Measurements from ENCODE around the gene SLC12A8. TPM values are rescaled to one million over a fixed set of nuclear protein-coding genes. Genes with fewer than 3 reads are reported as not detected.

The SLC12A8 gene
- total and polyA plus RNA-seq, 10 of the 15 experiments (the other 5 are each of a cell fraction or from before 2014, with no cell fraction given), result 2.5 to 71.6 (median 50.1) TPM

DNA sequence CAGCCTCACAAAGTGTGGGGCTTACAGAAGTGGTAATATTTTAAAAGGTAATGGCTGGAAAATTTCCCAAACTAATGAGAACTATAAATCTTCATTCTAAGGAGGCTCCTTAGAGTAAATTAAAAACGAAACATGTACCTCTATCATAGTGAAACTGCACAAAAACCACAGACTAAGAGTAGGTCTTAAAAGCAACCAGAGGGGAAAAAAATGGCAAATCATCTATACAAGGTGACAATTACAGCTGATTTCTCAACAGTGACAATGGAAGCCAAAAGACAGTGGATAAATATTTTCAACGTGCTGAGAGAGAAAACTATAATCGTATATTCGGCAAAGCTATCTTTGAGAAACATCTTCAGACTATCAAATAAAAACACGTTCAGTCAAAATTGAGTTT, 177.3 kb downstream of the SLC12A8 start (continued):
- TF ChIP-seq, protein P1, sequence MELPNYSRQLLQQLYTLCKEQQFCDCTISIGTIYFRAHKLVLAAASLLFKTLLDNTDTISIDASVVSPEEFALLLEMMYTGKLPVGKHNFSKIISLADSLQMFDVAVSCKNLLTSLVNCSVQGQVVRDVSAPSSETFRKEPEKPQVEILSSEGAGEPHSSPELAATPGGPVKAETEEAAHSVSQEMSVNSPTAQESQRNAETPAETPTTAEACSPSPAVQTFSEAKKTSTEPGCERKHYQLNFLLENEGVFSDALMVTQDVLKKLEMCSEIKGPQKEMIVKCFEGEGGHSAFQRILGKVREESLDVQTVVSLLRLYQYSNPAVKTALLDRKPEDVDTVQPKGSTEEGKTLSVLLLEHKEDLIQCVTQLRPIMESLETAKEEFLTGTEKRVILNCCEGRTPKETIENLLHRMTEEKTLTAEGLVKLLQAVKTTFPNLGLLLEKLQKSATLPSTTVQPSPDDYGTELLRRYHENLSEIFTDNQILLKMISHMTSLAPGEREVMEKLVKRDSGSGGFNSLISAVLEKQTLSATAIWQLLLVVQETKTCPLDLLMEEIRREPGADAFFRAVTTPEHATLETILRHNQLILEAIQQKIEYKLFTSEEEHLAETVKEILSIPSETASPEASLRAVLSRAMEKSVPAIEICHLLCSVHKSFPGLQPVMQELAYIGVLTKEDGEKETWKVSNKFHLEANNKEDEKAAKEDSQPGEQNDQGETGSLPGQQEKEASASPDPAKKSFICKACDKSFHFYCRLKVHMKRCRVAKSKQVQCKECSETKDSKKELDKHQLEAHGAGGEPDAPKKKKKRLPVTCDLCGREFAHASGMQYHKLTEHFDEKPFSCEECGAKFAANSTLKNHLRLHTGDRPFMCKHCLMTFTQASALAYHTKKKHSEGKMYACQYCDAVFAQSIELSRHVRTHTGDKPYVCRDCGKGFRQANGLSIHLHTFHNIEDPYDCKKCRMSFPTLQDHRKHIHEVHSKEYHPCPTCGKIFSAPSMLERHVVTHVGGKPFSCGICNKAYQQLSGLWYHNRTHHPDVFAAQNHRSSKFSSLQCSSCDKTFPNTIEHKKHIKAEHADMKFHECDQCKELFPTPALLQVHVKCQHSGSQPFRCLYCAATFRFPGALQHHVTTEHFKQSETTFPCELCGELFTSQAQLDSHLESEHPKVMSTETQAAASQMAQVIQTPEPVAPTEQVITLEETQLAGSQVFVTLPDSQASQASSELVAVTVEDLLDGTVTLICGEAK (IDR thresholded peaks at IDR 0.05; ENCODE audit: borderline replicate concordance), result no peak
- TF ChIP-seq ASH2L (IDR thresholded peaks at IDR 0.05; ENCODE audit: borderline replicate concordance, low read depth) (no peak), TCF7 (IDR thresholded peaks at IDR 0.05; ENCODE audit: borderline replicate concordance) (peak; percentile 67; the same call in 1 of the 2 replicates), JUND (IDR thresholded peaks at IDR 0.05; ENCODE audit: low read depth, low read length) (no peak), ZNF274 (IDR thresholded peaks at IDR 0.05; ENCODE audit: insufficient read depth, insufficient read length) (no peak), PML (IDR thresholded peaks at IDR 0.05; ENCODE audit: low read length) (peak; percentile 80), FOXK2 (IDR thresholded peaks at IDR 0.05) (no peak), EGR1 (IDR thresholded peaks at IDR 0.05; ENCODE audit: borderline replicate concordance in 1 of 2, low read depth in 2 of 2, low read length in 2 of 2) (no peak), IRF4 (IDR thresholded peaks at IDR 0.05; ENCODE audit: low read depth, low read length) (peak; percentile 83), IKZF1 (conservative IDR thresholded peaks at IDR 0.05) (peak; percentile 60), JUNB (IDR thresholded peaks at IDR 0.05) (peak; percentile 93), MYB (IDR thresholded peaks at IDR 0.05; ENCODE audit: borderline replicate concordance, low read depth, low read length) (no peak)
- TF ChIP-seq, protein P2, sequence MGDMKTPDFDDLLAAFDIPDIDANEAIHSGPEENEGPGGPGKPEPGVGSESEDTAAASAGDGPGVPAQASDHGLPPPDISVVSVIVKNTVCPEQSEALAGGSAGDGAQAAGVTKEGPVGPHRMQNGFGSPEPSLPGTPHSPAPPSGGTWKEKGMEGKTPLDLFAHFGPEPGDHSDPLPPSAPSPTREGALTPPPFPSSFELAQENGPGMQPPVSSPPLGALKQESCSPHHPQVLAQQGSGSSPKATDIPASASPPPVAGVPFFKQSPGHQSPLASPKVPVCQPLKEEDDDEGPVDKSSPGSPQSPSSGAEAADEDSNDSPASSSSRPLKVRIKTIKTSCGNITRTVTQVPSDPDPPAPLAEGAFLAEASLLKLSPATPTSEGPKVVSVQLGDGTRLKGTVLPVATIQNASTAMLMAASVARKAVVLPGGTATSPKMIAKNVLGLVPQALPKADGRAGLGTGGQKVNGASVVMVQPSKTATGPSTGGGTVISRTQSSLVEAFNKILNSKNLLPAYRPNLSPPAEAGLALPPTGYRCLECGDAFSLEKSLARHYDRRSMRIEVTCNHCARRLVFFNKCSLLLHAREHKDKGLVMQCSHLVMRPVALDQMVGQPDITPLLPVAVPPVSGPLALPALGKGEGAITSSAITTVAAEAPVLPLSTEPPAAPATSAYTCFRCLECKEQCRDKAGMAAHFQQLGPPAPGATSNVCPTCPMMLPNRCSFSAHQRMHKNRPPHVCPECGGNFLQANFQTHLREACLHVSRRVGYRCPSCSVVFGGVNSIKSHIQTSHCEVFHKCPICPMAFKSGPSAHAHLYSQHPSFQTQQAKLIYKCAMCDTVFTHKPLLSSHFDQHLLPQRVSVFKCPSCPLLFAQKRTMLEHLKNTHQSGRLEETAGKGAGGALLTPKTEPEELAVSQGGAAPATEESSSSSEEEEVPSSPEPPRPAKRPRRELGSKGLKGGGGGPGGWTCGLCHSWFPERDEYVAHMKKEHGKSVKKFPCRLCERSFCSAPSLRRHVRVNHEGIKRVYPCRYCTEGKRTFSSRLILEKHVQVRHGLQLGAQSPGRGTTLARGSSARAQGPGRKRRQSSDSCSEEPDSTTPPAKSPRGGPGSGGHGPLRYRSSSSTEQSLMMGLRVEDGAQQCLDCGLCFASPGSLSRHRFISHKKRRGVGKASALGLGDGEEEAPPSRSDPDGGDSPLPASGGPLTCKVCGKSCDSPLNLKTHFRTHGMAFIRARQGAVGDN (IDR thresholded peaks at IDR 0.05), result peak; percentile 66; the same call in 1 of the 2 replicates
- TF ChIP-seq, protein P3, sequence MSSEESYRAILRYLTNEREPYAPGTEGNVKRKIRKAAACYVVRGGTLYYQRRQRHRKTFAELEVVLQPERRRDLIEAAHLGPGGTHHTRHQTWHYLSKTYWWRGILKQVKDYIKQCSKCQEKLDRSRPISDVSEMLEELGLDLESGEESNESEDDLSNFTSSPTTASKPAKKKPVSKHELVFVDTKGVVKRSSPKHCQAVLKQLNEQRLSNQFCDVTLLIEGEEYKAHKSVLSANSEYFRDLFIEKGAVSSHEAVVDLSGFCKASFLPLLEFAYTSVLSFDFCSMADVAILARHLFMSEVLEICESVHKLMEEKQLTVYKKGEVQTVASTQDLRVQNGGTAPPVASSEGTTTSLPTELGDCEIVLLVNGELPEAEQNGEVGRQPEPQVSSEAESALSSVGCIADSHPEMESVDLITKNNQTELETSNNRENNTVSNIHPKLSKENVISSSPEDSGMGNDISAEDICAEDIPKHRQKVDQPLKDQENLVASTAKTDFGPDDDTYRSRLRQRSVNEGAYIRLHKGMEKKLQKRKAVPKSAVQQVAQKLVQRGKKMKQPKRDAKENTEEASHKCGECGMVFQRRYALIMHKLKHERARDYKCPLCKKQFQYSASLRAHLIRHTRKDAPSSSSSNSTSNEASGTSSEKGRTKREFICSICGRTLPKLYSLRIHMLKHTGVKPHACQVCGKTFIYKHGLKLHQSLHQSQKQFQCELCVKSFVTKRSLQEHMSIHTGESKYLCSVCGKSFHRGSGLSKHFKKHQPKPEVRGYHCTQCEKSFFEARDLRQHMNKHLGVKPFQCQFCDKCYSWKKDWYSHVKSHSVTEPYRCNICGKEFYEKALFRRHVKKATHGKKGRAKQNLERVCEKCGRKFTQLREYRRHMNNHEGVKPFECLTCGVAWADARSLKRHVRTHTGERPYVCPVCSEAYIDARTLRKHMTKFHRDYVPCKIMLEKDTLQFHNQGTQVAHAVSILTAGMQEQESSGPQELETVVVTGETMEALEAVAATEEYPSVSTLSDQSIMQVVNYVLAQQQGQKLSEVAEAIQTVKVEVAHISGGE (CRISPR knock-in tag; IDR thresholded peaks at IDR 0.05), result no peak
- TF ChIP-seq, protein P4, sequence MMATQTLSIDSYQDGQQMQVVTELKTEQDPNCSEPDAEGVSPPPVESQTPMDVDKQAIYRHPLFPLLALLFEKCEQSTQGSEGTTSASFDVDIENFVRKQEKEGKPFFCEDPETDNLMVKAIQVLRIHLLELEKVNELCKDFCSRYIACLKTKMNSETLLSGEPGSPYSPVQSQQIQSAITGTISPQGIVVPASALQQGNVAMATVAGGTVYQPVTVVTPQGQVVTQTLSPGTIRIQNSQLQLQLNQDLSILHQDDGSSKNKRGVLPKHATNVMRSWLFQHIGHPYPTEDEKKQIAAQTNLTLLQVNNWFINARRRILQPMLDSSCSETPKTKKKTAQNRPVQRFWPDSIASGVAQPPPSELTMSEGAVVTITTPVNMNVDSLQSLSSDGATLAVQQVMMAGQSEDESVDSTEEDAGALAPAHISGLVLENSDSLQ (IDR thresholded peaks at IDR 0.05), result peak; percentile 22; the same call in 1 of the 2 replicates
- TF ChIP-seq, protein P5, sequence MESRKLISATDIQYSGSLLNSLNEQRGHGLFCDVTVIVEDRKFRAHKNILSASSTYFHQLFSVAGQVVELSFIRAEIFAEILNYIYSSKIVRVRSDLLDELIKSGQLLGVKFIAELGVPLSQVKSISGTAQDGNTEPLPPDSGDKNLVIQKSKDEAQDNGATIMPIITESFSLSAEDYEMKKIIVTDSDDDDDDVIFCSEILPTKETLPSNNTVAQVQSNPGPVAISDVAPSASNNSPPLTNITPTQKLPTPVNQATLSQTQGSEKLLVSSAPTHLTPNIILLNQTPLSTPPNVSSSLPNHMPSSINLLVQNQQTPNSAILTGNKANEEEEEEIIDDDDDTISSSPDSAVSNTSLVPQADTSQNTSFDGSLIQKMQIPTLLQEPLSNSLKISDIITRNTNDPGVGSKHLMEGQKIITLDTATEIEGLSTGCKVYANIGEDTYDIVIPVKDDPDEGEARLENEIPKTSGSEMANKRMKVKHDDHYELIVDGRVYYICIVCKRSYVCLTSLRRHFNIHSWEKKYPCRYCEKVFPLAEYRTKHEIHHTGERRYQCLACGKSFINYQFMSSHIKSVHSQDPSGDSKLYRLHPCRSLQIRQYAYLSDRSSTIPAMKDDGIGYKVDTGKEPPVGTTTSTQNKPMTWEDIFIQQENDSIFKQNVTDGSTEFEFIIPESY (IDR thresholded peaks at IDR 0.05), result no peak
